ENCODE data around the gene AKIRIN2.

The AKIRIN2 gene

DNA sequence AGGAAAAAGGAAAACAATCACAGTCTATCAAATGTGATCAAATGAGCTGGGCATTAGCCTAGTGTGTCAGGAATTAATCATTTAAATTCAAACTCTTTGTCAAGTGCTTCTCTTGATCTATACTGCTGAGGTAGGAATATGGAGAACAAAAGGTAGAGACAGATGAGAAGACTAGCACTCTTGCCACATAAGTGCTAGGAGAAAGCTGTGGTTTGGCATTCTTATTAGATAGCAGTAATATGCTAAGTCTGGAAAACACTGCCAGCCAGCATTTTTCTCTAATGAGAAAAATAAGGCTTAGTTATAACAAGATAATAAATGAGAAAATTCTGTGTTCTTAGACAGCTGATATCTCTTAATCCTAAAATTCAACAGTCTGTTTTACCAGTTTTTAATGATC is 73.2 kb downstream of the AKIRIN2 start:
- DNase-seq (ENCODE audit: low read depth), result peak; percentile 81
- H3K4me3 ChIP-seq (ENCODE audit: low read depth, low read length), result no peak overlapping the region
- TF ChIP-seq, protein P1, sequence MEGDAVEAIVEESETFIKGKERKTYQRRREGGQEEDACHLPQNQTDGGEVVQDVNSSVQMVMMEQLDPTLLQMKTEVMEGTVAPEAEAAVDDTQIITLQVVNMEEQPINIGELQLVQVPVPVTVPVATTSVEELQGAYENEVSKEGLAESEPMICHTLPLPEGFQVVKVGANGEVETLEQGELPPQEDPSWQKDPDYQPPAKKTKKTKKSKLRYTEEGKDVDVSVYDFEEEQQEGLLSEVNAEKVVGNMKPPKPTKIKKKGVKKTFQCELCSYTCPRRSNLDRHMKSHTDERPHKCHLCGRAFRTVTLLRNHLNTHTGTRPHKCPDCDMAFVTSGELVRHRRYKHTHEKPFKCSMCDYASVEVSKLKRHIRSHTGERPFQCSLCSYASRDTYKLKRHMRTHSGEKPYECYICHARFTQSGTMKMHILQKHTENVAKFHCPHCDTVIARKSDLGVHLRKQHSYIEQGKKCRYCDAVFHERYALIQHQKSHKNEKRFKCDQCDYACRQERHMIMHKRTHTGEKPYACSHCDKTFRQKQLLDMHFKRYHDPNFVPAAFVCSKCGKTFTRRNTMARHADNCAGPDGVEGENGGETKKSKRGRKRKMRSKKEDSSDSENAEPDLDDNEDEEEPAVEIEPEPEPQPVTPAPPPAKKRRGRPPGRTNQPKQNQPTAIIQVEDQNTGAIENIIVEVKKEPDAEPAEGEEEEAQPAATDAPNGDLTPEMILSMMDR (conservative IDR thresholded peaks at IDR 0.05; ENCODE audit: low read depth, low read length), result no peak

DNA sequence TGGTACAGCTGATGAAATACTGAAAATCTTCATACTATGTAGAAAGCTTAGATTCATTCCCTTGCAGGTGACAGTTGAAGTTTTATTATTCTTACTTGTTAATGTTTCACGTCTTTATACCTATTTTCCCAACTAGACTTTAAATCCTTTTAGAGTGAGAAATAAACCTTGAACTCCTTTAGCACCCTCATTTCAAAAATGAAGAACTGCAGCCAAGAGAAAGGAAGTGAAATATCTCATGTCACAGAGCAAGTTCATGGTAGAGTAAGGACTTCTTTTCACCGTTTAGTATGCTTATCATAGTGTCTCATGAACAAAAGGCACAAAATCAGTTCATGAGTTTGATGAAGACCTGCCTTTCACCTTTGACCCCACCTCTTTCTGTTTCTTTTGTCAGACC is 73.6 kb downstream of the AKIRIN2 start:
- DNase-seq (ENCODE audit: low read depth), result peak; percentile 13
- no peak overlapping the region for H3K4me3 ChIP-seq (ENCODE audit: low read depth, low read length)
- TF ChIP-seq, protein P1 (conservative IDR thresholded peaks at IDR 0.05; ENCODE audit: low read depth, low read length), result no peak
